GM23338 (cell line): Measurements from ENCODE around the gene PACS1. TPM values are rescaled to one million over a fixed set of nuclear protein-coding genes. Genes with fewer than 3 reads are reported as not detected.

Experiments used
- ATAC-seq: fragments of 200-7000 bp; cut with Tn5 transposase; 3 replicates; pipeline ENCODE4 v1.9.1; 2020
- DNase-seq: peaks from one replicate; pipeline ENCODE4 v3.0.0-alpha.2; 2015; ENCODE audit warnings: low spot score
- H2AFZ ChIP-seq: fragments of 200-600 bp; sonication (generic); 2 replicates; pipeline ENCODE4 v1.8.0; 2016; ENCODE audit warnings: antibody characterized with exemption, mild to moderate bottlenecking, moderate library complexity
- H3F3A ChIP-seq: fragments of 200-600 bp; sonication (generic); replicated peaks from 2 replicates; pipeline ENCODE4 v1.8.0; 2017; ENCODE audit warnings: antibody characterized with exemption, mixed run types, low read depth
- H3K27ac ChIP-seq: fragments of 200-600 bp; sonication (generic); 2 replicates; pipeline ENCODE4 v1.6.1; 2016; ENCODE audit warnings: low read depth
- H3K27me3 ChIP-seq: fragments of 200-600 bp; sonication (generic); 2 replicates; pipeline ENCODE4 v1.8.0; 2016; ENCODE audit warnings: mild to moderate bottlenecking, mixed run types, moderate library complexity; ENCODE audit not compliant: insufficient read depth
- H3K36me3 ChIP-seq: fragments of 200-600 bp; sonication (generic); 2 replicates; pipeline ENCODE4 v1.8.0; 2016; ENCODE audit warnings: mild to moderate bottlenecking; ENCODE audit not compliant: insufficient read depth
- H3K4me1 ChIP-seq: fragments of 200-600 bp; sonication (generic); 2 replicates; pipeline ENCODE4 v1.8.0; 2016; ENCODE audit warnings: mild to moderate bottlenecking, moderate library complexity; ENCODE audit not compliant: insufficient read depth
- H3K4me2 ChIP-seq: fragments of 200-600 bp; sonication (generic); 2 replicates; pipeline ENCODE4 v1.7.1; 2017; ENCODE audit warnings: mixed run types
- H3K4me3 ChIP-seq: fragments of 200-600 bp; sonication (generic); 2 replicates; pipeline ENCODE4 v1.6.1; 2016; ENCODE audit warnings: mixed run types
- H3K79me2 ChIP-seq: fragments of 200-600 bp; sonication (generic); replicated peaks from 2 replicates; pipeline ENCODE4 v1.8.0; 2017; ENCODE audit warnings: mild to moderate bottlenecking; ENCODE audit not compliant: insufficient read depth
- H3K9me2 ChIP-seq: fragments of 200-600 bp; sonication (generic); 2 replicates; pipeline ENCODE4 v1.8.0; 2017; ENCODE audit not compliant: insufficient read depth
- H4K20me1 ChIP-seq: fragments of 200-600 bp; sonication (generic); replicated peaks from 2 replicates; pipeline ENCODE4 v1.8.0; 2017; ENCODE audit warnings: mild to moderate bottlenecking; ENCODE audit not compliant: insufficient read depth
- H3K27ac Mint-ChIP-seq: 2 replicates; pipeline ENCODE4 v1.8.0; 2020; ENCODE audit warnings: inconsistent platforms, mild to moderate bottlenecking, moderate library complexity, mixed read lengths
- H3K27me3 Mint-ChIP-seq: 3 replicates; pipeline ENCODE4 v1.8.0; 2022; ENCODE audit warnings: low read depth, mild to moderate bottlenecking, moderate library complexity, mixed read lengths, inconsistent platforms; ENCODE audit not compliant: insufficient read depth, poor library complexity
- H3K36me3 Mint-ChIP-seq: 3 replicates; pipeline ENCODE4 v1.8.0; 2021; ENCODE audit warnings: low read depth, mild to moderate bottlenecking, inconsistent platforms, moderate library complexity, mixed read lengths
- H3K4me1 Mint-ChIP-seq: 3 replicates; pipeline ENCODE4 v1.8.0; 2020; ENCODE audit warnings: mild to moderate bottlenecking, inconsistent platforms, mixed read lengths
- H3K4me3 Mint-ChIP-seq: 3 replicates; pipeline ENCODE4 v1.8.0; 2021; ENCODE audit warnings: moderate library complexity, mild to moderate bottlenecking, inconsistent platforms, mixed read lengths
- H3K9me3 Mint-ChIP-seq: 3 replicates; pipeline ENCODE4 v1.8.0; 2020; ENCODE audit warnings: moderate library complexity, mild to moderate bottlenecking, inconsistent platforms, mixed read lengths
- CTCF ChIP-seq, 2 experiments: fragments of 200-600 bp in 1 of 2; sonication (generic) in 1 of 2; conservative IDR thresholded peaks; 2 replicates each; pipeline versions ENCODE4 v1.5.1 to v1.6.1; 2016 to 2017; ENCODE audit warnings: antibody characterized with exemption in 2 of 2, low read depth in 2 of 2, mild to moderate bottlenecking in 2 of 2, moderate library complexity in 1 of 2
- EZH2 ChIP-seq: fragments of 200-600 bp; sonication (generic); IDR thresholded peaks from one replicate; pipeline ENCODE4 v1.8.0; 2017; ENCODE audit warnings: antibody characterized with exemption, mild to moderate bottlenecking, low read depth; ENCODE audit not compliant: unreplicated experiment
- EZH2phosphoT487 ChIP-seq: fragments of 200-600 bp; sonication (generic); IDR thresholded peaks from one replicate; pipeline ENCODE4 v1.8.1; 2018; ENCODE audit warnings: antibody characterized with exemption; ENCODE audit not compliant: unreplicated experiment
- JUNB ChIP-seq: IDR thresholded peaks from one replicate; pipeline ENCODE4 v1.6.1; 2016; ENCODE audit warnings: antibody characterized with exemption; ENCODE audit not compliant: unreplicated experiment
- NANOG ChIP-seq: IDR thresholded peaks from 2 replicates; pipeline ENCODE4 v1.6.1; 2016; ENCODE audit warnings: antibody characterized with exemption, borderline replicate concordance
- POLR2AphosphoS5 ChIP-seq: IDR thresholded peaks from 2 replicates; pipeline ENCODE4 v1.6.1; 2016; ENCODE audit warnings: antibody characterized with exemption, low read depth
- STAT1 ChIP-seq: IDR thresholded peaks from one replicate; pipeline ENCODE4 v1.6.1; 2016; ENCODE audit warnings: antibody characterized with exemption; ENCODE audit not compliant: unreplicated experiment
- ZNF114 ChIP-seq: fragments of 250-450 bp; sonication (Bioruptor Pico); IDR thresholded peaks from 2 replicates; pipeline ENCODE4 v1.5.0; 2020; ENCODE audit warnings: mild to moderate bottlenecking, moderate library complexity
- ZNF331 ChIP-seq: fragments of 250-450 bp; sonication (Bioruptor Pico); IDR thresholded peaks from 2 replicates; pipeline ENCODE4 v1.5.0; 2020; ENCODE audit warnings: low read depth, mild to moderate bottlenecking, moderate library complexity
- polyA plus RNA-seq: library from polyadenylated mRNA; unstranded; fragments of >200 nt; fragmentation: Nextera tagmentation; extraction: Ambion mirVana; gene quantifications from 2 replicates; pipeline ENCODE4 v1.2.1, GENCODE V29; 2016
- total RNA-seq: library from RNA; depleted of rRNA; stranded (reverse); fragments of >200 nt; shearing (Covaris generic); gene quantifications from 2 replicates; pipeline ENCODE4 v1.2.3, GENCODE V29; 2014
- TF ChIP-seq, protein P1 (sequence below): IDR thresholded peaks from 2 replicates; pipeline ENCODE4 v1.6.1; 2016; ENCODE audit warnings: antibody characterized with exemption
- TF ChIP-seq, protein P2 (sequence below): IDR thresholded peaks from one replicate; pipeline ENCODE4 v1.6.1; 2018; ENCODE audit warnings: antibody characterized with exemption; ENCODE audit not compliant: unreplicated experiment
- TF ChIP-seq, protein P3 (sequence below): fragments of 250-450 bp; sonication (Bioruptor Pico); IDR thresholded peaks from 2 replicates; pipeline ENCODE4 v1.5.0; 2020; ENCODE audit warnings: mild to moderate bottlenecking, moderate library complexity

The PACS1 gene
- total and polyA plus RNA-seq, 2 experiments from 2014 or later: 8.0 to 37.5 TPM

DNA sequence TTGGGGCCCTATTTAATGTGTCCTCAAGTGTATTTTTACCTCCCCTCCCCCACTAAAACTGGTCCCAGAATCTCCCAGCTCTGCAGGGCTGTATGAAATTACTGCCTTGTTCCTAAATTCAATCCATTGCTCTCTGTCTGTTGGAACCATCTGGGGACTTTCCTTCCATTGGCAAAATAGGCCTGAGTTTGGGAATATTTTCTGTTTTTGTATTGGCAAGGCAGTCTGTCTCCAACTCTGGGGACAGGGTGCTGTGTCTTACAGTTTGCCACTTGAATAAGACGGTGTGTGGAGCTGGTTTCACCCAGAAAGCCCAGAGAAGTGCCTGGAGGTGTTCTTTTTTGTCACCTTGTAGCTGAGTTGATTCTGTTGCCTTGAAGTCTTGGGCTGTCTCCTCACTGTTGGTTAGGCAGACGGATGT is 1.3 kb downstream of the PACS1 start (continued):
- no peak for TF ChIP-seq NANOG

- TF ChIP-seq ZNF114 (CRISPR knock-in tag) (no peak), POLR2AphosphoS5 (no peak), ZNF331 (no peak), JUNB (no peak), CTCF (conservative IDR thresholded peaks at IDR 0.05; ENCODE audit: low read depth in 2 of 2) (no peak), EZH2phosphoT487 (no peak), STAT1 (no peak), EZH2 (no peak)
- TF ChIP-seq, protein P1, sequence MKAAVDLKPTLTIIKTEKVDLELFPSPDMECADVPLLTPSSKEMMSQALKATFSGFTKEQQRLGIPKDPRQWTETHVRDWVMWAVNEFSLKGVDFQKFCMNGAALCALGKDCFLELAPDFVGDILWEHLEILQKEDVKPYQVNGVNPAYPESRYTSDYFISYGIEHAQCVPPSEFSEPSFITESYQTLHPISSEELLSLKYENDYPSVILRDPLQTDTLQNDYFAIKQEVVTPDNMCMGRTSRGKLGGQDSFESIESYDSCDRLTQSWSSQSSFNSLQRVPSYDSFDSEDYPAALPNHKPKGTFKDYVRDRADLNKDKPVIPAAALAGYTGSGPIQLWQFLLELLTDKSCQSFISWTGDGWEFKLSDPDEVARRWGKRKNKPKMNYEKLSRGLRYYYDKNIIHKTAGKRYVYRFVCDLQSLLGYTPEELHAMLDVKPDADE: no peak
- TF ChIP-seq, protein P2, sequence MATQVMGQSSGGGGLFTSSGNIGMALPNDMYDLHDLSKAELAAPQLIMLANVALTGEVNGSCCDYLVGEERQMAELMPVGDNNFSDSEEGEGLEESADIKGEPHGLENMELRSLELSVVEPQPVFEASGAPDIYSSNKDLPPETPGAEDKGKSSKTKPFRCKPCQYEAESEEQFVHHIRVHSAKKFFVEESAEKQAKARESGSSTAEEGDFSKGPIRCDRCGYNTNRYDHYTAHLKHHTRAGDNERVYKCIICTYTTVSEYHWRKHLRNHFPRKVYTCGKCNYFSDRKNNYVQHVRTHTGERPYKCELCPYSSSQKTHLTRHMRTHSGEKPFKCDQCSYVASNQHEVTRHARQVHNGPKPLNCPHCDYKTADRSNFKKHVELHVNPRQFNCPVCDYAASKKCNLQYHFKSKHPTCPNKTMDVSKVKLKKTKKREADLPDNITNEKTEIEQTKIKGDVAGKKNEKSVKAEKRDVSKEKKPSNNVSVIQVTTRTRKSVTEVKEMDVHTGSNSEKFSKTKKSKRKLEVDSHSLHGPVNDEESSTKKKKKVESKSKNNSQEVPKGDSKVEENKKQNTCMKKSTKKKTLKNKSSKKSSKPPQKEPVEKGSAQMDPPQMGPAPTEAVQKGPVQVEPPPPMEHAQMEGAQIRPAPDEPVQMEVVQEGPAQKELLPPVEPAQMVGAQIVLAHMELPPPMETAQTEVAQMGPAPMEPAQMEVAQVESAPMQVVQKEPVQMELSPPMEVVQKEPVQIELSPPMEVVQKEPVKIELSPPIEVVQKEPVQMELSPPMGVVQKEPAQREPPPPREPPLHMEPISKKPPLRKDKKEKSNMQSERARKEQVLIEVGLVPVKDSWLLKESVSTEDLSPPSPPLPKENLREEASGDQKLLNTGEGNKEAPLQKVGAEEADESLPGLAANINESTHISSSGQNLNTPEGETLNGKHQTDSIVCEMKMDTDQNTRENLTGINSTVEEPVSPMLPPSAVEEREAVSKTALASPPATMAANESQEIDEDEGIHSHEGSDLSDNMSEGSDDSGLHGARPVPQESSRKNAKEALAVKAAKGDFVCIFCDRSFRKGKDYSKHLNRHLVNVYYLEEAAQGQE: no peak
- TF ChIP-seq, protein P3, sequence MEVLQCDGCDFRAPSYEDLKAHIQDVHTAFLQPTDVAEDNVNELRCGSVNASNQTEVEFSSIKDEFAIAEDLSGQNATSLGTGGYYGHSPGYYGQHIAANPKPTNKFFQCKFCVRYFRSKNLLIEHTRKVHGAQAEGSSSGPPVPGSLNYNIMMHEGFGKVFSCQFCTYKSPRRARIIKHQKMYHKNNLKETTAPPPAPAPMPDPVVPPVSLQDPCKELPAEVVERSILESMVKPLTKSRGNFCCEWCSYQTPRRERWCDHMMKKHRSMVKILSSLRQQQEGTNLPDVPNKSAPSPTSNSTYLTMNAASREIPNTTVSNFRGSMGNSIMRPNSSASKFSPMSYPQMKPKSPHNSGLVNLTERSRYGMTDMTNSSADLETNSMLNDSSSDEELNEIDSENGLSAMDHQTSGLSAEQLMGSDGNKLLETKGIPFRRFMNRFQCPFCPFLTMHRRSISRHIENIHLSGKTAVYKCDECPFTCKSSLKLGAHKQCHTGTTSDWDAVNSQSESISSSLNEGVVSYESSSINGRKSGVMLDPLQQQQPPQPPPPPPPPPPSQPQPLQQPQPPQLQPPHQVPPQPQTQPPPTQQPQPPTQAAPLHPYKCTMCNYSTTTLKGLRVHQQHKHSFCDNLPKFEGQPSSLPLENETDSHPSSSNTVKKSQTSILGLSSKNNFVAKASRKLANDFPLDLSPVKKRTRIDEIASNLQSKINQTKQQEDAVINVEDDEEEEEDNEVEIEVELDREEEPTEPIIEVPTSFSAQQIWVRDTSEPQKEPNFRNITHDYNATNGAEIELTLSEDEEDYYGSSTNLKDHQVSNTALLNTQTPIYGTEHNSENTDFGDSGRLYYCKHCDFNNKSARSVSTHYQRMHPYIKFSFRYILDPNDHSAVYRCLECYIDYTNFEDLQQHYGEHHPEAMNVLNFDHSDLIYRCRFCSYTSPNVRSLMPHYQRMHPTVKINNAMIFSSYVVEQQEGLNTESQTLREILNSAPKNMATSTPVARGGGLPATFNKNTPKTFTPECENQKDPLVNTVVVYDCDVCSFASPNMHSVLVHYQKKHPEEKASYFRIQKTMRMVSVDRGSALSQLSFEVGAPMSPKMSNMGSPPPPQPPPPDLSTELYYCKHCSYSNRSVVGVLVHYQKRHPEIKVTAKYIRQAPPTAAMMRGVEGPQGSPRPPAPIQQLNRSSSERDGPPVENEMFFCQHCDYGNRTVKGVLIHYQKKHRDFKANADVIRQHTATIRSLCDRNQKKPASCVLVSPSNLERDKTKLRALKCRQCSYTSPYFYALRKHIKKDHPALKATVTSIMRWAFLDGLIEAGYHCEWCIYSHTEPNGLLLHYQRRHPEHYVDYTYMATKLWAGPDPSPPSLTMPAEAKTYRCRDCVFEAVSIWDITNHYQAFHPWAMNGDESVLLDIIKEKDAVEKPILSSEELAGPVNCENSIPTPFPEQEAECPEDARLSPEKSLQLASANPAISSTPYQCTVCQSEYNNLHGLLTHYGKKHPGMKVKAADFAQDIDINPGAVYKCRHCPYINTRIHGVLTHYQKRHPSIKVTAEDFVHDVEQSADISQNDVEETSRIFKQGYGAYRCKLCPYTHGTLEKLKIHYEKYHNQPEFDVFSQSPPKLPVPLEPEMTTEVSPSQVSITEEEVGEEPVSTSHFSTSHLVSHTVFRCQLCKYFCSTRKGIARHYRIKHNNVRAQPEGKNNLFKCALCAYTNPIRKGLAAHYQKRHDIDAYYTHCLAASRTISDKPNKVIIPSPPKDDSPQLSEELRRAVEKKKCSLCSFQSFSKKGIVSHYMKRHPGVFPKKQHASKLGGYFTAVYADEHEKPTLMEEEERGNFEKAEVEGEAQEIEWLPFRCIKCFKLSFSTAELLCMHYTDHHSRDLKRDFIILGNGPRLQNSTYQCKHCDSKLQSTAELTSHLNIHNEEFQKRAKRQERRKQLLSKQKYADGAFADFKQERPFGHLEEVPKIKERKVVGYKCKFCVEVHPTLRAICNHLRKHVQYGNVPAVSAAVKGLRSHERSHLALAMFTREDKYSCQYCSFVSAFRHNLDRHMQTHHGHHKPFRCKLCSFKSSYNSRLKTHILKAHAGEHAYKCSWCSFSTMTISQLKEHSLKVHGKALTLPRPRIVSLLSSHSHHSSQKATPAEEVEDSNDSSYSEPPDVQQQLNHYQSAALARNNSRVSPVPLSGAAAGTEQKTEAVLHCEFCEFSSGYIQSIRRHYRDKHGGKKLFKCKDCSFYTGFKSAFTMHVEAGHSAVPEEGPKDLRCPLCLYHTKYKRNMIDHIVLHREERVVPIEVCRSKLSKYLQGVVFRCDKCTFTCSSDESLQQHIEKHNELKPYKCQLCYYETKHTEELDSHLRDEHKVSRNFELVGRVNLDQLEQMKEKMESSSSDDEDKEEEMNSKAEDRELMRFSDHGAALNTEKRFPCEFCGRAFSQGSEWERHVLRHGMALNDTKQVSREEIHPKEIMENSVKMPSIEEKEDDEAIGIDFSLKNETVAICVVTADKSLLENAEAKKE: no peak
- DNase-seq: no peak
- peak overlapping the region; percentile 98; the same call in 1 of the 2 replicates for H3K4me2 ChIP-seq
- Mint-ChIP-seq H3K4me3 (peak overlapping the region; percentile 85), H3K4me1 (peaks cover 27% of the 10 kb centered on the region), H3K9me3 (no peaks in the 10 kb centered on the region), H3K36me3 (peaks cover 29% of the 10 kb centered on the region), H3K27me3 (peaks cover 14% of the 10 kb centered on the region), H3K27ac (no peak overlapping the region)
- no peaks in the 10 kb centered on the region for H3K9me2 ChIP-seq
- H3K79me2 ChIP-seq: peaks cover 33% of the 10 kb centered on the region
- ATAC-seq: no peak
- H3K36me3 ChIP-seq: peaks cover 13% of the 10 kb centered on the region
- no peak overlapping the region for H2AFZ ChIP-seq
- peak overlapping the region; percentile 90; the same call in 1 of the 2 replicates for H3K4me3 ChIP-seq
- peaks cover 5% of the 10 kb centered on the region; the same call in 1 of the 2 replicates for H4K20me1 ChIP-seq
- no peak overlapping the region for H3K27ac ChIP-seq
- peaks cover 18% of the 10 kb centered on the region for H3F3A ChIP-seq
- H3K4me1 ChIP-seq: peaks cover 25% of the 10 kb centered on the region
- no peaks in the 10 kb centered on the region for H3K27me3 ChIP-seq
Measured at GRCh38 chr11:66072081-66072480, 2.0 kb downstream of the PACS1 start.
